Caco-2 (cell line): ENCODE data around the gene FBXO8. TPM values are rescaled to one million over a fixed set of nuclear protein-coding genes. Genes with fewer than 3 reads are reported as not detected.

ENCODE experiments used
- BruUV-seq: library from RNA; stranded (reverse); fragments of 400-500 nt; replicated peaks from 2 replicates; lab custom pipeline; 2021; lab: Mats Ljungman, UMichigan
- CTCF ChIA-PET: fragments of 300-600 bp; sonication (Branson Sonifier 250); formaldehyde crosslinking; loops from one replicate; lab custom pipeline; 2022; ENCODE audit warnings: antibody characterized with exemption; lab: Charles Lee
- POLR2A ChIA-PET: fragments of 300-600 bp; sonication (Branson Sonifier 250); formaldehyde crosslinking; loops from one replicate; lab custom pipeline; 2022; ENCODE audit warnings: antibody characterized with exemption; lab: Charles Lee
- DNase-seq, 2 experiments: peaks; one replicate each; pipeline versions ENCODE4 v3.0.0 to v3.0.0-alpha.2; 2020 to 2022
- H3K27me3 ChIP-seq: replicated peaks from 2 replicates; pipeline ENCODE4 v1.6.0; 2011; ENCODE audit warnings: low read length; ENCODE audit not compliant: control insufficient read depth, insufficient read depth
- H3K36me3 ChIP-seq: 2 replicates; pipeline ENCODE4 v1.5.1; 2011; ENCODE audit warnings: low read length; ENCODE audit not compliant: control insufficient read depth, insufficient read depth
- H3K4me1 ChIP-seq: fragments of 250-450 bp; sonication (Bioruptor Pico); 2 replicates; pipeline ENCODE4 v1.5.1; 2020; ENCODE audit warnings: mild to moderate bottlenecking
- H3K4me3 ChIP-seq: 2 replicates; pipeline ENCODE4 v1.5.1; 2011; ENCODE audit warnings: low read depth, mild to moderate bottlenecking, control low read depth, low read length
- H3K9me3 ChIP-seq: fragments of 250-450 bp; sonication (Bioruptor Pico); 2 replicates; pipeline ENCODE4 v1.5.1; 2020; ENCODE audit warnings: mild to moderate bottlenecking, moderate library complexity
- H3K27ac Mint-ChIP-seq: one replicate; pipeline ENCODE4 v1.8.0; 2022; ENCODE audit warnings: mixed read lengths; ENCODE audit not compliant: unreplicated experiment
- H3K27me3 Mint-ChIP-seq: one replicate; pipeline ENCODE4 v1.8.0; 2022; ENCODE audit warnings: mixed read lengths; ENCODE audit not compliant: insufficient read depth, unreplicated experiment
- H3K36me3 Mint-ChIP-seq: one replicate; pipeline ENCODE4 v1.8.0; 2022; ENCODE audit warnings: mild to moderate bottlenecking, mixed read lengths; ENCODE audit not compliant: insufficient read depth, unreplicated experiment
- H3K4me1 Mint-ChIP-seq: one replicate; pipeline ENCODE4 v1.8.0; 2022; ENCODE audit warnings: low read depth, mixed read lengths; ENCODE audit not compliant: unreplicated experiment
- H3K4me3 Mint-ChIP-seq: one replicate; pipeline ENCODE4 v1.8.0; 2022; ENCODE audit warnings: mild to moderate bottlenecking, moderate library complexity, mixed read lengths; ENCODE audit not compliant: unreplicated experiment
- H3K9me3 Mint-ChIP-seq: one replicate; pipeline ENCODE4 v1.8.0; 2022; ENCODE audit warnings: mixed read lengths; ENCODE audit not compliant: unreplicated experiment
- CTCF ChIP-seq, 2 experiments: fragments of 200-600 bp in 1 of 2; IDR thresholded peaks; 1 replicate in 1 of 2; 2 replicates in 1 of 2; pipeline versions ENCODE4 v1.5.1 to v1.8.0; 2011 to 2022; ENCODE audit warnings: antibody characterized with exemption in 1 of 2, control low read depth in 1 of 2, inconsistent platforms in 1 of 2, low read depth in 1 of 2, low read length in 1 of 2, mild to moderate bottlenecking in 1 of 2, moderate library complexity in 1 of 2; ENCODE audit not compliant: insufficient read depth in 1 of 2, severe bottlenecking in 1 of 2, unreplicated experiment in 1 of 2
- intact Hi-C: fragments of 100-400 bp; cut with micrococcal nuclease; formaldehyde crosslinking; loops from one replicate; pipeline ENCODE4 v1.10.0; 2022; ENCODE audit not compliant: unreplicated experiment
- total RNA-seq: library from RNA; stranded (reverse); gene quantifications from 2 replicates; pipeline ENCODE4 v1.2.3, GENCODE V29; 2022

Gene FBXO8
- total RNA-seq, 1 experiment from 2014 or later, result 15.0 TPM

GRCh38 chr4:174248407-174248806, 35.1 kb downstream of the FBXO8 start:
- no peak for TF ChIP-seq CTCF (IDR thresholded peaks at IDR 0.05; ENCODE audit: insufficient read depth in 1 of 2, low read depth in 1 of 2, low read length in 1 of 2, severe bottlenecking in 1 of 2, unreplicated experiment in 1 of 2)
- Histone ChIP-seq H3K9me3 (no peaks in the 10 kb centered on the region), H3K36me3 (no peaks in the 10 kb centered on the region), H3K4me3 (no peak overlapping the region), H3K4me1 (no peaks in the 10 kb centered on the region), H3K27me3 (no peaks in the 10 kb centered on the region)
- H3K4me1 Mint-ChIP-seq, result no peaks in the 10 kb centered on the region
- H3K36me3 Mint-ChIP-seq, result no peaks in the 10 kb centered on the region
- H3K27ac Mint-ChIP-seq, result no peak overlapping the region
- no peaks in the 10 kb centered on the region for H3K9me3 Mint-ChIP-seq
- CTCF ChIA-PET, result no interaction called here
- POLR2A ChIA-PET, result no interaction called here
- BruUV-seq, result no TSS peak
- no peak for DNase-seq
- no peak overlapping the region for H3K4me3 Mint-ChIP-seq
- intact Hi-C loops, result no loop called here
- no peaks in the 10 kb centered on the region for H3K27me3 Mint-ChIP-seq

DNA sequence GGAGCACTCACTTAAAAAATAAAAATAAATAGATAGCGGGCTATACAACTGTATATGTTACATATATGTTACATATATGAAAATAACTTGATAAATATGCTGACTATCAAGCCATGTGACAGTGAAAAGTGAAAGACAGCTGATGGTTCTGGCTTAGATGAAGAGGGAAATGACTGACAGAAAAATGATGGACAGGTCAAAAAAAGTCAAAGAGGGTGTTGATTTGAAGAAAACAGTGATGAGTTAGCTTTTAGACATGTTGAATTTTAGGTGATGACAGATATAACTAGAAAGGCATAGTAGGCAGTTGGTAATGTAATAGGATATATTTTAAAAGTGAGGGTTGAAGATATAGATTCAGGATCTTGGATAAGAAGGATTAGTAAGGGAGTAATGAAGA, 37.8 kb downstream of the FBXO8 start:
- no peak overlapping the region for H3K4me3 ChIP-seq
- no peaks in the 10 kb centered on the region for H3K9me3 Mint-ChIP-seq
- H3K36me3 Mint-ChIP-seq, result no peaks in the 10 kb centered on the region
- H3K4me3 Mint-ChIP-seq, result no peak overlapping the region
- H3K27me3 Mint-ChIP-seq, result no peaks in the 10 kb centered on the region
- no TSS peak for BruUV-seq
- no peak overlapping the region for H3K27ac Mint-ChIP-seq
- no peaks in the 10 kb centered on the region for H3K4me1 ChIP-seq
- H3K4me1 Mint-ChIP-seq, result no peaks in the 10 kb centered on the region
- DNase-seq, result no peak
- intact Hi-C loops, result no loop called here
- no peaks in the 10 kb centered on the region for H3K27me3 ChIP-seq
- POLR2A ChIA-PET, result no interaction called here
- no peaks in the 10 kb centered on the region for H3K9me3 ChIP-seq
- CTCF ChIA-PET, result no interaction called here
- no peaks in the 10 kb centered on the region for H3K36me3 ChIP-seq
- TF ChIP-seq CTCF (IDR thresholded peaks at IDR 0.05; ENCODE audit: insufficient read depth in 1 of 2, low read depth in 1 of 2, low read length in 1 of 2, severe bottlenecking in 1 of 2, unreplicated experiment in 1 of 2), result no peak

DNA sequence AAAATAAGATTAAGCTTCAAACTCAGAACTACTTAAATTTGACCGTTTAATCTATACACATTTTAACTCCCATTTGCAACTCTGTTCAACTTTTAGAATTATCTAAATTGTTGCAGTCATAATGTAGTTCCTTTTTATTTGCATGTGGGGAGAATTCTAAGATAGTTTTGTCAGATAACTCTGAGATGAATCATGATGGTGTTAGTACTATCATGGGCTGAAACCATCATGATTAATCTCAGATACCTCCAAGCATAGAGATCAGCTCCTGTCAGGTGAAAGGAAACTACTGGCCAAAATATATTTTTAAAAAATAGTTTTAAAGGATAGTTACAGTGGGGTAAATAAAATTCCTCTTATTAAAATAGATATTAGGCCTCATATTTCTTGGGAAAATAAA, 39.0 kb downstream of the FBXO8 start:
- POLR2A ChIA-PET, result no interaction called here

More for the DNA sequence above, 39.0 kb downstream of the FBXO8 start:
- CTCF ChIA-PET, result no interaction called here
- Histone ChIP-seq H3K4me3 (no peak overlapping the region), H3K4me1 (no peaks in the 10 kb centered on the region), H3K36me3 (no peaks in the 10 kb centered on the region), H3K9me3 (no peaks in the 10 kb centered on the region), H3K27me3 (no peaks in the 10 kb centered on the region)
- intact Hi-C loops, result no loop called here
- TF ChIP-seq CTCF (IDR thresholded peaks at IDR 0.05; ENCODE audit: insufficient read depth in 1 of 2, low read depth in 1 of 2, low read length in 1 of 2, severe bottlenecking in 1 of 2, unreplicated experiment in 1 of 2), result no peak
- BruUV-seq, result no TSS peak
- no peak for DNase-seq
- Mint-ChIP-seq H3K36me3 (no peaks in the 10 kb centered on the region), H3K27me3 (no peaks in the 10 kb centered on the region), H3K9me3 (no peaks in the 10 kb centered on the region), H3K27ac (no peak overlapping the region), H3K4me1 (no peaks in the 10 kb centered on the region), H3K4me3 (no peak overlapping the region)
